ENCODE measurements around the gene BIRC2.

Gene BIRC2

DNA sequence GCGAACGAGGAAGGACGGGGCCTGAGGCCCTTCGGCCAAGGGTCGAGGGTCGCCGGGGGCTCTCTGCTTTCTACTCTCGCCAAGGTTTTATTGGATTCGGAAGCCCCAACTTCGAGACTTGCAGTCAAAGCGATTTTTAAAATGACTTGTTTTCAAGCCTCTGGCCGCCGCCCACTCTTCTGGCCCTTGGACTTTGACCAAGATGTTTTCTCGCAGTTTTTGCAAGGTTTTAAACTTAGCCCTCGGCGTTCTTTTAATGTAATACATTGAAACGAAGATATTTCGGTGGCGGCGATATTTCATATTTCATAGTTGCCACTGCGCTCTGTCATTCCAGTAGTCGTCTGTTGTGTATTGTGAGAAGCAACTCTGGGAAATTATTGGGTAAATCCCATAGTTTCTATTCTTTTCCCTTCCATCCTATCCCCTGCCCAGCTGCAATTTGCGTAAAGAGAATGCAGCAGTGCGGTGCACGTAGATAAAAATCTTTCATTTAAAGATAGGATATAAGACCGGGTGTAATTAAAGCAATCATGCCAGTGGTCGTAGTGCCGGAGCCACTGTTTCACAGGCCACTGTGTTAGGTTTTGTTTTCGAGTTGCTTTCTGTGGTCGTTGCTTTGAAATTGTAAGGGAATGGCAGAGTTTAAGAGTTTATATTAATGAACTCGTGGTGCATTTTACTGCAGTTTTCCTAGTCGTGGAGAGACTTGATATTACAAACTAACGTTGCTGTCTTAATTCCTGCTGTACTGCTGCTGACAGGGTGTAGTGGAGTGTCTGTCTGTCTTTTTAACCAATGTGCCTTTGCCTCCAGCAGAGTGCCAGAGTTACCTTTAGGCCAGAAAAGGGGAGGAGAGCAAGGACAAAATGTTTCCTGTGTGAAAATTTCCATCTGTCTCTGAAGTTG lies 702 bp downstream of the BIRC2 start:
- Histone ChIP-seq H3K4me2 (ENCODE audit: low read depth, low read length) (peak overlapping the region; percentile 64), H3K79me2 (ENCODE audit: low read length) (peaks cover 39% of the 10 kb centered on the region), H3K27ac (ENCODE audit: low read length) (peak overlapping the region; percentile 94), H3K9ac (ENCODE audit: low read length) (peak overlapping the region; percentile 91), H3K9me3 (replicated peaks; ENCODE audit: insufficient read depth, low read length) (no peaks in the 10 kb centered on the region), H2AFZ (ENCODE audit: low read length) (peak overlapping the region; percentile 97), H3K4me3 (ENCODE audit: low read length) (peak overlapping the region; percentile 88), H4K20me1 (ENCODE audit: insufficient read depth, low read length) (no peaks in the 10 kb centered on the region), H3K4me1 (ENCODE audit: low read length) (peaks cover 15% of the 10 kb centered on the region; the same call in 1 of the 2 replicates), H3K27me3 (replicated peaks; ENCODE audit: insufficient read depth, low read length) (no peaks in the 10 kb centered on the region), H3K9me2 (replicated peaks; ENCODE audit: insufficient read depth, low read length) (no peaks in the 10 kb centered on the region), H3F3A (ENCODE audit: insufficient read depth, low read length) (peaks cover 17% of the 10 kb centered on the region), H3K36me3 (replicated peaks; ENCODE audit: insufficient read depth, low read length) (no peaks in the 10 kb centered on the region; the same call in 1 of the 2 replicates)
- TF ChIP-seq EZH2 (optimal IDR thresholded peaks at IDR 0.05; ENCODE audit: low read depth, low read length) (no peak), CTCF (IDR thresholded peaks at IDR 0.05; ENCODE audit: low read length) (no peak), EZH2phosphoT487 (IDR thresholded peaks at IDR 0.05; ENCODE audit: low read length) (no peak)
- peak; percentile 48 for DNase-seq

GRCh38 chr11:102357116-102357515 lies 10.1 kb downstream of the BIRC2 start:
- no peaks in the 10 kb centered on the region for H3K9me2 ChIP-seq (replicated peaks; ENCODE audit: insufficient read depth, low read length)
- H2AFZ ChIP-seq (ENCODE audit: low read length), result no peak overlapping the region
- H3K4me1 ChIP-seq (ENCODE audit: low read length), result no peaks in the 10 kb centered on the region
- H3K79me2 ChIP-seq (ENCODE audit: low read length), result peaks cover 20% of the 10 kb centered on the region; the same call in 1 of the 2 replicates
- no peaks in the 10 kb centered on the region for H4K20me1 ChIP-seq (ENCODE audit: insufficient read depth, low read length)
- no peak overlapping the region for H3K4me3 ChIP-seq (ENCODE audit: low read length)
- TF ChIP-seq EZH2 (optimal IDR thresholded peaks at IDR 0.05; ENCODE audit: low read depth, low read length), result no peak
- no peak for TF ChIP-seq EZH2phosphoT487 (IDR thresholded peaks at IDR 0.05; ENCODE audit: low read length)
- TF ChIP-seq CTCF (IDR thresholded peaks at IDR 0.05; ENCODE audit: low read length), result no peak
- no peaks in the 10 kb centered on the region for H3K9me3 ChIP-seq (replicated peaks; ENCODE audit: insufficient read depth, low read length)
- H3K27ac ChIP-seq (ENCODE audit: low read length), result no peak overlapping the region
- H3F3A ChIP-seq (ENCODE audit: insufficient read depth, low read length), result no peaks in the 10 kb centered on the region
- DNase-seq, result no peak
- H3K27me3 ChIP-seq (replicated peaks; ENCODE audit: insufficient read depth, low read length), result no peaks in the 10 kb centered on the region
- H3K36me3 ChIP-seq (replicated peaks; ENCODE audit: insufficient read depth, low read length), result 0 out of 2 replicates have a peak, but pooled peaks cover 5% of the 10 kb centered on the region
- no peak overlapping the region for H3K9ac ChIP-seq (ENCODE audit: low read length)
- H3K4me2 ChIP-seq (ENCODE audit: low read depth, low read length), result no peak overlapping the region

GRCh38 chr11:102359372-102359771 lies 12.4 kb downstream of the BIRC2 start:
- H2AFZ ChIP-seq (ENCODE audit: low read length), result no peak overlapping the region
- no peaks in the 10 kb centered on the region for H3K9me3 ChIP-seq (replicated peaks; ENCODE audit: insufficient read depth, low read length)
- DNase-seq, result no peak
- no peaks in the 10 kb centered on the region for H4K20me1 ChIP-seq (ENCODE audit: insufficient read depth, low read length)
- H3K27ac ChIP-seq (ENCODE audit: low read length), result no peak overlapping the region
- H3K36me3 ChIP-seq (replicated peaks; ENCODE audit: insufficient read depth, low read length), result peaks cover 7% of the 10 kb centered on the region; the same call in 1 of the 2 replicates
- H3K9ac ChIP-seq (ENCODE audit: low read length), result no peak overlapping the region
- H3F3A ChIP-seq (ENCODE audit: insufficient read depth, low read length), result no peaks in the 10 kb centered on the region
- H3K4me2 ChIP-seq (ENCODE audit: low read depth, low read length), result no peak overlapping the region
- no peak for TF ChIP-seq CTCF (IDR thresholded peaks at IDR 0.05; ENCODE audit: low read length)
- TF ChIP-seq EZH2phosphoT487 (IDR thresholded peaks at IDR 0.05; ENCODE audit: low read length), result no peak
- TF ChIP-seq EZH2 (optimal IDR thresholded peaks at IDR 0.05; ENCODE audit: low read depth, low read length), result no peak
- no peaks in the 10 kb centered on the region for H3K4me1 ChIP-seq (ENCODE audit: low read length)
- no peak overlapping the region for H3K4me3 ChIP-seq (ENCODE audit: low read length)
- peaks cover 17% of the 10 kb centered on the region; the same call in 1 of the 2 replicates for H3K79me2 ChIP-seq (ENCODE audit: low read length)
- no peaks in the 10 kb centered on the region for H3K27me3 ChIP-seq (replicated peaks; ENCODE audit: insufficient read depth, low read length)
- H3K9me2 ChIP-seq (replicated peaks; ENCODE audit: insufficient read depth, low read length), result no peaks in the 10 kb centered on the region
